Mesenteric fat pad (tissue), 1 donor: ENCODE results near the gene HTR1E. TPM values are rescaled to one million over a fixed set of nuclear protein-coding genes. Genes with fewer than 3 reads are reported as not detected.
"Not testable (repeated sequence)": the region's sequence is repeated elsewhere in the genome, so short reads cannot be mapped to it uniquely, and the experiment has no call there.

ENCODE experiments used
- DNase-seq: peaks from one replicate; pipeline ENCODE4 v3.0.0-alpha.2; 2020; ENCODE audit warnings: low spot score
- total RNA-seq: library from RNA; stranded (reverse); fragmentation: NEBNext Ultra II Directional; extraction: Animal tissue kit (Norgen Biotek cat#: 25700); gene quantifications from one replicate; pipeline ENCODE4 v1.2.1, GENCODE V29; 2021
- donor health status: DM: yes; HTN: yes; CAD: no.

The HTR1E gene
- total RNA-seq, 1 donor from 2014 or later: not detected

GRCh38 chr6:86973088-86973487, 35.8 kb downstream of the HTR1E start:
- DNase-seq: no peak

GRCh38 chr6:86978251-86978650, 40.9 kb downstream of the HTR1E start:
- no peak for DNase-seq

- DNase-seq: no peak
Observed at GRCh38 chr6:87001494-87001893, 64.2 kb downstream of the HTR1E start.

- DNase-seq: not testable (repeated sequence)
Observed at GRCh38 chr6:87002391-87002790, 65.1 kb downstream of the HTR1E start.

GRCh38 chr6:87006541-87006940, 69.2 kb downstream of the HTR1E start:
- DNase-seq: not testable (repeated sequence)

GRCh38 chr6:87009581-87009980, 72.3 kb downstream of the HTR1E start:
- DNase-seq: not testable (repeated sequence)

GRCh38 chr6:87012035-87012434, 74.7 kb downstream of the HTR1E start:
- no peak for DNase-seq

GRCh38 chr6:87012743-87013142, 75.4 kb downstream of the HTR1E start:
- no peak for DNase-seq

GRCh38 chr6:87016772-87017171, 79.4 kb downstream of the HTR1E start:
- DNase-seq: no peak

GRCh38 chr6:87027021-87027420, 89.7 kb downstream of the HTR1E start:
- no peak for DNase-seq

GRCh38 chr6:87029711-87030314, 92.5 kb downstream of the HTR1E start:
- DNase-seq: no peak

- DNase-seq: no peak
Observed at GRCh38 chr6:87040729-87041128, 103.4 kb downstream of the HTR1E start.

- no peak for DNase-seq
Observed at GRCh38 chr6:87045521-87046075, 108.3 kb downstream of the HTR1E start.

GRCh38 chr6:87049779-87050178, 112.5 kb downstream of the HTR1E start:
- no peak for DNase-seq

- DNase-seq: no peak
Observed at GRCh38 chr6:87053312-87053711, 116.0 kb downstream of the HTR1E start.

- no peak for DNase-seq
Observed at GRCh38 chr6:87054143-87054833, 117.0 kb downstream of the HTR1E start.

- DNase-seq: no peak
Observed at GRCh38 chr6:87059943-87060342, 122.6 kb downstream of the HTR1E start.

- DNase-seq: no peak
Observed at GRCh38 chr6:87065117-87065516, 127.8 kb downstream of the HTR1E start.

Other genes with a start within 250 kb of the HTR1E start
- gene CGA, start 157.6 kb downstream of the HTR1E start, total RNA-seq: not detected
- gene ZNF292, start 218.0 kb downstream of the HTR1E start, total RNA-seq: 30.4 TPM